SIG-M5 (cell line): Measurements from ENCODE around the gene HTRA3.
A peak's percentile ranks its signal among the peaks of the same experiment; 100 is the strongest.

ENCODE experiments used
- DNase-seq: peaks from one replicate; lab custom pipeline; 2025; lab: John Stamatoyannopoulos, UW

HTRA3 gene

GRCh38 chr4:8269535-8270417, at the start of gene HTRA3:
Gene HTRA3 (plus strand): TSS chr4:8269754. CDS start chr4:8269969, 215 bp downstream.
- no peak for DNase-seq

- DNase-seq: no peak
Measured at GRCh38 chr4:8220661-8221450, 48.7 kb upstream of the HTRA3 start.

- peak; percentile 71 for DNase-seq
Measured at GRCh38 chr4:8221476-8221875, 48.1 kb upstream of the HTRA3 start.

GRCh38 chr4:8221985-8222384, 47.6 kb upstream of the HTRA3 start:
- no peak for DNase-seq

GRCh38 chr4:8222609-8223388, 46.8 kb upstream of the HTRA3 start:
- no peak for DNase-seq

GRCh38 chr4:8224267-8224974, 45.1 kb upstream of the HTRA3 start:
- no peak for DNase-seq

- no peak for DNase-seq
Measured at GRCh38 chr4:8224975-8225625, 44.5 kb upstream of the HTRA3 start.

- DNase-seq: no peak
Measured at GRCh38 chr4:8225706-8226443, 43.7 kb upstream of the HTRA3 start.

GRCh38 chr4:8227201-8227770, 42.3 kb upstream of the HTRA3 start:
- no peak for DNase-seq

GRCh38 chr4:8227771-8228318, 41.7 kb upstream of the HTRA3 start:
- no peak for DNase-seq

GRCh38 chr4:8228319-8229250, 41.0 kb upstream of the HTRA3 start:
- DNase-seq: no peak

GRCh38 chr4:8229331-8229975, 40.1 kb upstream of the HTRA3 start:
- no peak for DNase-seq

GRCh38 chr4:8230033-8230432, 39.5 kb upstream of the HTRA3 start:
- no peak for DNase-seq

- no peak for DNase-seq
Measured at GRCh38 chr4:8230891-8231290, 38.7 kb upstream of the HTRA3 start.

GRCh38 chr4:8231551-8232049, 38.0 kb upstream of the HTRA3 start:
- no peak for DNase-seq

- DNase-seq: no peak
Measured at GRCh38 chr4:8232748-8233147, 36.8 kb upstream of the HTRA3 start.

- DNase-seq: no peak
Measured at GRCh38 chr4:8233672-8234484, 35.7 kb upstream of the HTRA3 start.
